CMK (cell line): Measurements from ENCODE around the gene CDK5RAP1.
"Not testable (repeated sequence)": the region's sequence is repeated elsewhere in the genome, so short reads cannot be mapped to it uniquely, and the experiment has no call there.

Experiments used
- DNase-seq: peaks from one replicate; pipeline ENCODE4 v3.0.0-alpha.2; 2010; ENCODE audit warnings: low read depth

Gene CDK5RAP1

GRCh38 chr20:33419140-33419974, 18.0 kb upstream of the CDK5RAP1 start:
- DNase-seq = peak; percentile 56

GRCh38 chr20:33418033-33418432, 16.7 kb upstream of the CDK5RAP1 start:
- no peak for DNase-seq

- DNase-seq = no peak
Measured at GRCh38 chr20:33415948-33416347, 14.6 kb upstream of the CDK5RAP1 start.

GRCh38 chr20:33412484-33412838, 11.1 kb upstream of the CDK5RAP1 start:
- DNase-seq = no peak

GRCh38 chr20:33411711-33412483, 10.6 kb upstream of the CDK5RAP1 start:
- no peak for DNase-seq

- no peak for DNase-seq
Measured at GRCh38 chr20:33411242-33411641, 9.9 kb upstream of the CDK5RAP1 start.

GRCh38 chr20:33410081-33410742, 8.9 kb upstream of the CDK5RAP1 start:
- no peak for DNase-seq

- DNase-seq = no peak
Measured at GRCh38 chr20:33408716-33409654, 7.7 kb upstream of the CDK5RAP1 start.

GRCh38 chr20:33408313-33408712, 7.0 kb upstream of the CDK5RAP1 start:
- no peak for DNase-seq

- no peak for DNase-seq
Measured at GRCh38 chr20:33407796-33408195, 6.5 kb upstream of the CDK5RAP1 start.

- no peak for DNase-seq
Measured at GRCh38 chr20:33407251-33407650, 5.9 kb upstream of the CDK5RAP1 start.

GRCh38 chr20:33404281-33404680, 3.0 kb upstream of the CDK5RAP1 start:
- no peak for DNase-seq

GRCh38 chr20:33401921-33402369, 626 bp upstream of the CDK5RAP1 start:
- DNase-seq = peak; percentile 40

GRCh38 chr20:33400812-33401183, 521 bp downstream of the CDK5RAP1 start:
- no peak for DNase-seq

GRCh38 chr20:33399924-33400323, 1.4 kb downstream of the CDK5RAP1 start:
- DNase-seq = no peak

GRCh38 chr20:33394718-33395117, 6.6 kb downstream of the CDK5RAP1 start:
- no peak for DNase-seq

- DNase-seq = no peak
Measured at GRCh38 chr20:33393609-33394008, 7.7 kb downstream of the CDK5RAP1 start.

GRCh38 chr20:33391722-33392415, 9.4 kb downstream of the CDK5RAP1 start:
- no peak for DNase-seq

- DNase-seq = not testable (repeated sequence)
Measured at GRCh38 chr20:33389326-33389725, 12.0 kb downstream of the CDK5RAP1 start.

GRCh38 chr20:33388268-33388667, 13.1 kb downstream of the CDK5RAP1 start:
- no peak for DNase-seq

- no peak for DNase-seq
Measured at GRCh38 chr20:33387177-33387576, 14.1 kb downstream of the CDK5RAP1 start.
